Measurements from ENCODE around the gene SRI.

The SRI gene

GRCh38 chr7:88219781-88220747 lies at the start of gene SRI:
TSS of gene SRI (minus strand) at chr7:88220038. CDS start at chr7:88220026, 12 bp downstream.
- H3K36me3 ChIP-seq (ENCODE audit: insufficient read depth) = peaks cover 5% of the 10 kb centered on the region; the same call in 1 of the 2 replicates
- H2AFZ ChIP-seq (ENCODE audit: low read depth) = peak within 1 kb of the TSS; percentile 99
- H3K9ac ChIP-seq = peak within 1 kb of the TSS; percentile 91
- H3K4me2 ChIP-seq = peak within 1 kb of the TSS; percentile 97
- H3K79me2 ChIP-seq (ENCODE audit: insufficient read depth, low read depth) = peaks cover 27% of the 10 kb centered on the region
- peak within 1 kb of the TSS; percentile 72 for H3K4me3 ChIP-seq (IDR thresholded peaks at IDR 0.05; ENCODE audit: insufficient read depth, low read depth, low read length)
- peak; percentile 87 for TF ChIP-seq CTCF (conservative IDR thresholded peaks at IDR 0.05; ENCODE audit: low read depth, low read length)
- H3K27me3 ChIP-seq (ENCODE audit: insufficient read depth, low read depth) = no peaks in the 10 kb centered on the region
- H3K27ac ChIP-seq = peak within 1 kb of the TSS; percentile 86
- no peaks in the 10 kb centered on the region for H4K20me1 ChIP-seq (ENCODE audit: insufficient read depth)
- peaks cover 44% of the 10 kb centered on the region for H3K4me1 ChIP-seq (ENCODE audit: low read depth, poor library complexity, severe bottlenecking)

- no peak overlapping the region for H2AFZ ChIP-seq (ENCODE audit: low read depth)
- TF ChIP-seq CTCF (conservative IDR thresholded peaks at IDR 0.05; ENCODE audit: low read depth, low read length) = no peak
Observed at GRCh38 chr7:88269586-88269985, 49.7 kb upstream of the SRI start.

GRCh38 chr7:88268858-88269257 lies 49.0 kb upstream of the SRI start:
- Histone ChIP-seq H3K4me3 (IDR thresholded peaks at IDR 0.05; ENCODE audit: insufficient read depth, low read depth, low read length) (no peak overlapping the region), H3K36me3 (ENCODE audit: insufficient read depth) (no peaks in the 10 kb centered on the region), H3K27me3 (ENCODE audit: insufficient read depth, low read depth) (no peaks in the 10 kb centered on the region), H3K79me2 (ENCODE audit: insufficient read depth, low read depth) (no peaks in the 10 kb centered on the region), H3K4me1 (ENCODE audit: low read depth, poor library complexity, severe bottlenecking) (no peaks in the 10 kb centered on the region), H3K27ac (no peak overlapping the region), H3K9ac (no peak overlapping the region), H4K20me1 (ENCODE audit: insufficient read depth) (no peaks in the 10 kb centered on the region), H2AFZ (ENCODE audit: low read depth) (no peak overlapping the region), H3K4me2 (no peak overlapping the region)
- TF ChIP-seq CTCF (conservative IDR thresholded peaks at IDR 0.05; ENCODE audit: low read depth, low read length) = no peak

More at GRCh38 chr7:88269586-88269985, 49.7 kb upstream of the SRI start:
- H3K27ac ChIP-seq = no peak overlapping the region
- no peak overlapping the region for H3K9ac ChIP-seq
- H3K4me3 ChIP-seq (IDR thresholded peaks at IDR 0.05; ENCODE audit: insufficient read depth, low read depth, low read length) = no peak overlapping the region
- no peaks in the 10 kb centered on the region for H3K36me3 ChIP-seq (ENCODE audit: insufficient read depth)
- H4K20me1 ChIP-seq (ENCODE audit: insufficient read depth) = no peaks in the 10 kb centered on the region
- H3K79me2 ChIP-seq (ENCODE audit: insufficient read depth, low read depth) = no peaks in the 10 kb centered on the region
- no peaks in the 10 kb centered on the region for H3K4me1 ChIP-seq (ENCODE audit: low read depth, poor library complexity, severe bottlenecking)
- H3K27me3 ChIP-seq (ENCODE audit: insufficient read depth, low read depth) = no peaks in the 10 kb centered on the region
- H3K4me2 ChIP-seq = no peak overlapping the region

- Histone ChIP-seq H3K4me2 (no peak overlapping the region), H3K27ac (no peak overlapping the region), H3K27me3 (ENCODE audit: insufficient read depth, low read depth) (no peaks in the 10 kb centered on the region), H3K36me3 (ENCODE audit: insufficient read depth) (no peaks in the 10 kb centered on the region), H2AFZ (ENCODE audit: low read depth) (no peak overlapping the region), H3K4me1 (ENCODE audit: low read depth, poor library complexity, severe bottlenecking) (no peaks in the 10 kb centered on the region), H3K79me2 (ENCODE audit: insufficient read depth, low read depth) (no peaks in the 10 kb centered on the region), H3K4me3 (IDR thresholded peaks at IDR 0.05; ENCODE audit: insufficient read depth, low read depth, low read length) (no peak overlapping the region), H3K9ac (no peak overlapping the region), H4K20me1 (ENCODE audit: insufficient read depth) (no peaks in the 10 kb centered on the region)
- no peak for TF ChIP-seq CTCF (conservative IDR thresholded peaks at IDR 0.05; ENCODE audit: low read depth, low read length)
Observed at GRCh38 chr7:88268051-88268450, 48.2 kb upstream of the SRI start.

Measured in KMS-11 (cell line).